Glomerular endothelial cell (primary cell): ENCODE data around the gene KCTD21. TPM values are rescaled to one million over a fixed set of nuclear protein-coding genes. Genes with fewer than 3 reads are reported as not detected.
"Not testable (repeated sequence)": the region's sequence is repeated elsewhere in the genome, so short reads cannot be mapped to it uniquely, and the experiment has no call there.

Experiments
- DNase-seq: peaks from one replicate; pipeline ENCODE4 v3.0.0-alpha.2; 2011; ENCODE audit warnings: low read depth, low spot score; ENCODE audit errors: extremely low read depth
- total RNA-seq: library from RNA; depleted of rRNA; stranded (reverse); fragments of >200 nt; gene quantifications from 2 replicates; pipeline ENCODE4 v1.2.3, GENCODE V29; 2015

KCTD21 gene, protein sequence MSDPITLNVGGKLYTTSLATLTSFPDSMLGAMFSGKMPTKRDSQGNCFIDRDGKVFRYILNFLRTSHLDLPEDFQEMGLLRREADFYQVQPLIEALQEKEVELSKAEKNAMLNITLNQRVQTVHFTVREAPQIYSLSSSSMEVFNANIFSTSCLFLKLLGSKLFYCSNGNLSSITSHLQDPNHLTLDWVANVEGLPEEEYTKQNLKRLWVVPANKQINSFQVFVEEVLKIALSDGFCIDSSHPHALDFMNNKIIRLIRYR
- 11.8 and 18.1 TPM in 2 replicates for total RNA-seq

GRCh38 chr11:78188286-78189173, at the start of gene KCTD21, which contains the start of gene USP35:
Gene KCTD21 (minus strand): TSS chr11:78188626. CDS start chr11:78174554, 14,072 bp downstream.
Gene USP35 (plus strand): TSS chr11:78188919. CDS start chr11:78196246, 7,327 bp downstream.
- DNase-seq = peak; percentile 71

DNA sequence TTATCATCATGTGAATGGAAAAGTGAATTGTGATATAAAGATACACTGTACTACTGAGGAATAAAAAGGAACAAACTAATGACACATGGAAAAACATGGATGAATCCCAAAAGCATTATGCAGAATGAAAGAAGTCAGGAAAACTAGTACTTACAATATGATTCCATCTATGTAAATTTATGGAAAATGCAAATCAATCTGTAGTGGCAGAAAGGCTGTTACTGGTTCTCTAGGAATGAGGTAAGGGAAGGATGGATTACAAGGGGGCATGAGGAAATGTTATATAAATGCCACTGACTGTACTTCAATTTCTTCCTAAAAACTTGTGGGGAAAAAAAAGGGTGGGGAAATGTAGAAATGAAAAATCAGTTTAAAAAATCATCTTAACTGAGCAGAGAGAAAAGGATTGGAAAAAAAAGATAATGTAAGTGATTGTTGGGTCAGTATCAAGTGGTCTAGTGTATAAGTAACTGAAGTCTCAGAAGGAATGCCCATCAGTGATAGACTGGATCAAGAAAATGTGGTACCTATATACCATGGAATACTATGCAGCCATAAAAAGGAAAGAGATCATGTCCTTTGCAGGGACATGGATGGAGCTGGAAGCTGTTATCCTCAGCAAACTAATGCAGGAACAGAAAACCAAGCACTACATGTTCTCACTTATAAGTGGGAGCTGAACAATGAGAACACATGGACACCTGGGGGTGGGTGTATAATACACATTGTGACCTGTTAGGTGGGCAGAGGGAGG, 49.0 kb upstream of the KCTD21 start:
- no peak for DNase-seq

DNA sequence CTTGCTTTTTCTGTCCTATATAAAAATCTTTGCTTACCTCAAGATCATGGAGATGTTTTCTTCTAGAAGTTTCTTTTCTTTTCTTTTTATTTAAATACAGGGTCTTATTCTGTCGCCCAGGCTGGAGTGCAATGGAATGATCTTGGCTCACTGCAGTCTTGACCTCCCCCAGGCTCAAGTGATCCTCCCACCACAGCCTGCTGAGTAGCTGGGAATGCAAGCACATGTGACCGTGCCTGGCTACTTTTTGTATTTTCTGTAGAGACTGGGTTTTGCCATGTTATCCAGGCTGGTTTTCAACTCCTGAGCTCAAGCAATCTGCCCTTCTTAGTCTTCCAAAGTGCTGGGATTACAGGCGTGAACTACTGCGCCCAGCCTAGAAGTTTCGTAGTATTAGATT, 45.6 kb upstream of the KCTD21 start:
- DNase-seq = no peak

- DNase-seq = not testable (repeated sequence)
Observed at GRCh38 chr11:78233046-78233445, 44.6 kb upstream of the KCTD21 start.

DNA sequence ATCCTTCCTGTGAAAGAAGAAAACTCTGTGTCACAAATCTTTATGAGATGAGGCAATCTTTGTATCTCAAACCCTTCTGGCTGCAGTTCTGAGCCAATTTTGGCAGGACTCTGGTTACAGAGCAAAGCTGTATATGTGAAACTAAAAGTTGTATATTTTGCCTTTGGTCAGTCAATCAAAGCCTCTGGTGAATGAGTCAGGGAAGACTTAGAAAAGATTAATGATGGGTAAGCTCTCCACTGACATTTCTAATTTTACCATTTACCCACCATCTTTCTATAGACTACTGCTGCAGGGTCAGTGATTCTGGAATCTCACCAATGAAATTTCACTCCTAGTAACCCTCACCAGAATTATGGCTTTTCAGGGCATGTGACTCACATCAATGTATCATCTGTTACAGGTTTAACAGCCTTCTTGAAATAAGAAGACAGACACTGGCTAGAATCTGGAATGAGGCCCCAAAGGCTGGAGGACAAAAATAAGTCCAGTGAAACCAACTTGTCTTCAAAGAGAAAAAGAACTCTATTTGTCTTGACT, 43.6 kb upstream of the KCTD21 start:
- no peak for DNase-seq

DNA sequence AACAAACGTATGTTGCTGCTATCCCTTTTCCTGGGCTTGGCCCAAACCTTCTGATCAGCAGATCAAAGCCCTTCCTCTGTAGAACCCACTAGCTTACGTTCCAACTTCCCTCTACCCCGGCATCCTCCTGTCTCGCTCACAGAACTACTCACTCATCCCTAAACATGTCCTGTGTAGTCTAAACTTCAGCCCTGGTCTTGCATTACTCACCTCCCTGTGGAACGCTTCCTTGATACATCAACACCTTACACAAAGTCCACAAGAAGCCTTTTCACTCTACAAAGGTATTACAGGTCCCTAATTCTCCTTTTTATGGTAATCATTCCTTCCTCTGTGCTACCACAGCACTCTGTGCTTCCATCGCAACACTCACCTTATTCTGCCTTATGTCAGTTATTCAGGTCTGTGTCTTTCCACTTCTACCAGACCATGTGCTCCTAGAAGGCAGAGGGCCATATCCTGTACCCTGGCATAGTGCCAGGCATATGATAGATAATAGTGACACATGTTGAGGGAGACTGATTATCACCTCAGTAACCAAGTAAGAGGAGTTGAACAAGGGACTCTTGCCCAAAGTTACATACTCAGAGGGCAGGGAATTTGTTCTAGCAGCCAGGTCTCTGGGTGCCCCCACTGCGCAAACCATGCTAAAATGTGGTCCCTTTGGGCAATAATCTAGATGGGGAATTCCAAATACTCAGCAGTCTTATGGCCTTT, 41.9 kb upstream of the KCTD21 start:
- DNase-seq = no peak

DNA sequence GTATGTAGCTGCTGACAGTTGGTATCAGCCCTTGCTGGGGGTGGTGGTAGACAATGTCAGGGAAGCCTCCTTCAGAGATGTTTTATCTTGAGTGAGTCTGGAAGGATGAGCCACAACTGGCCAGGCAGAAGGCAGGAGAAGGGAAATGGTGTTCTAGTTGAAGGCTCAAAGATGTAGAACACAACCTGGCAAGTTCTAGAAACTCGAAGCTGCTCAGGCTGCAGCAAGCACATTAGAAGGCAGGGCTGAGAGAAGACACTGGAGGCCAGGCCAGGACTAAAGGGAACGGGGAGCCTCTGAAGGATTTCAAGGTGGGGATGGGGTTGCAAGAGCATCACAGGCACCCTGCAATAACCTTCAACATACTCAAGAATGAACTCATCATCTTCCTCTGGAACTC, 40.7 kb upstream of the KCTD21 start:
- no peak for DNase-seq

GRCh38 chr11:78228467-78228866, 40.0 kb upstream of the KCTD21 start:
- DNase-seq = peak; percentile 42

DNA sequence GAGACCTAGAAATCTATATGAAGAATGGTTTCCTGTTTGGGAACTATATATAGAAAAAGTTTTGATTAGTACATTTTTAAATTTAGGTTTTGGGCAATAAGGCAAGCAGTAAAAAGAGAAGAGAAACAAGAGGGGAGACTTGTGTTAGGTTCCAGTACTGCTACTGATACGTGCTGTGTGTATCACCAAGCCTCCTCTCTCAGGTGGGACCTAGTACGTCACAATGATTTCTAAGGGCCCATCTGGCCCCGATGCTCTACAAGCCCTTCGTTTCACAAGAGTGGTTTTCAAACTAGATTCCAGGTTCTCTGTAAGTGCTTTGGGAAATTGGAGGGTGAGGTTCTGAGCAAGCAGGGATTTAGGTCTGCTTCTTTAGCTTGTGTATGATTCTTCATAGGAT, 39.5 kb upstream of the KCTD21 start:
- DNase-seq = no peak

- DNase-seq = no peak
Observed at GRCh38 chr11:78226684-78227680, 38.6 kb upstream of the KCTD21 start.

DNA sequence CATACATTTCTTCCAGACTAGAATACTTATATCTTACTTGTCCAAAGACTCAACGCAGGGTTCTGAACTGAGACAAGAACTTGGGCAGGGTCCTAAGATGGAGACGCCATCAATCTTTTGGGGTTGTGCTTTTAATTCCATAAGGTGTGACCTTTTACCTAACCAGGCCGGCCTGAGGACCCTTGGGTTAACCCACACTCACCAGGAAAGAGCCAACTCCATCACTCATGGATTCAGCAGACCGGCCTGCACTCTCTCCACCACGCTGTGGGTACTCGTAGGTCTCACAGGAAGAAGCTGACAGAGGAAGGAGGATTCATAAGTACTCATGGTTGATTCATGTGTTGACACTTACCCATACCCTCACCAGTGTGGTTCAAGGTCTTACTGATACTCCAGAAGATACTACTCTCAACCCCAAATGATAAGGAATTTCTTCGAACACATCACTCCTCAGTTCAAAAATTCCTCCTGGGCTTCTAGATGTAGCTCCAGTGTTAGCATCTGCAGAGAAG, 36.5 kb upstream of the KCTD21 start:
- no peak for DNase-seq

DNA sequence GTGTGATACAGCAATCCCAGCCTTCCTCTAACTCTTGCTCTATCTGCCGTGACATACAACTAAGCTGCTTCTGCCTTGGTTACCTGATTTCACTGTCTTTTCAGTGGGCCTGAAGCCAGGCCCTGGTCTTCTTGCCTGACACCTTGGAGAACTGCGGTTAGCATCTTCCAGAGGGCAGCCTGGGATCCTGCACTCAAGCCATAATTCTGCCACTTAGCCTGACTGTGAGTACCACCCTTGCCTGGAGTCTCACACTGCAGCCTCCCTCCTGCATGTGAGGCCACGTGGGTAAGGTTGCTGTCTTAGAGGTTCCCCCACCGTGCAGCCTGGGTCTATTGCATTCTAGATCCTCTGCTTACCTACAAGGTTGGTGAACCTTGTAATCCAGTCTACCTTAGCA, 36.1 kb upstream of the KCTD21 start:
- DNase-seq = no peak

DNA sequence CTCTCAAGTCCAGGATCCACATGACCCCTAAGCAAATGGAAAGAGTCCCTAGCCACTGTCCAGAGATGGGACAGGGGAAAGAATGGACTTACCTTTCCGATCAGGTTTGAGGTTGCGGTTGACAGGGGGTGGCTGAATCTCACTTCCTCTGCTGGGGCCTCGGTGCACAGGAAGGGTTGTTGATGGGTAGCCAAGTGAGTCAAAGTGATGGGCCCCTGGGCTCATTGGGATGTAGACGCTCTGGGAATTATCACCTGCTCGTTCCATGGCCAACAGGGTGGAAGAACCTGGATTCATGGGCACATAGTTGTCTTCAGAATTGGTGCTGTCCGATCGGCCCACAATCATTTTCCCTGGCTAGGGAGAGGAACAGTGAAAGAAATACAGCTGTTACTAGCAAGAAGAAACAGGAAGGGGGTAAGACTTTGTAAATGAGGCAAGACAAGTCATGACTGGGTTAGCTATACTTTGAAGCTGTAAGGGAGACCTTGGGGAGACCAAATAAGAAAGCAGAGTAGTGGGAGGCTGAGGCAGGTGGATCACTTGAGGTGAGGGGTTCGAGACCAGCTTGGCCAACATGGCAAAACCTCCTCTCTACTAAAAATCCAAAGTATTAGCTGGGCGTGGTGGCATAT, 35.0 kb upstream of the KCTD21 start:
- no peak for DNase-seq

GRCh38 chr11:78222726-78223125, 34.3 kb upstream of the KCTD21 start:
- not testable (repeated sequence) for DNase-seq

DNA sequence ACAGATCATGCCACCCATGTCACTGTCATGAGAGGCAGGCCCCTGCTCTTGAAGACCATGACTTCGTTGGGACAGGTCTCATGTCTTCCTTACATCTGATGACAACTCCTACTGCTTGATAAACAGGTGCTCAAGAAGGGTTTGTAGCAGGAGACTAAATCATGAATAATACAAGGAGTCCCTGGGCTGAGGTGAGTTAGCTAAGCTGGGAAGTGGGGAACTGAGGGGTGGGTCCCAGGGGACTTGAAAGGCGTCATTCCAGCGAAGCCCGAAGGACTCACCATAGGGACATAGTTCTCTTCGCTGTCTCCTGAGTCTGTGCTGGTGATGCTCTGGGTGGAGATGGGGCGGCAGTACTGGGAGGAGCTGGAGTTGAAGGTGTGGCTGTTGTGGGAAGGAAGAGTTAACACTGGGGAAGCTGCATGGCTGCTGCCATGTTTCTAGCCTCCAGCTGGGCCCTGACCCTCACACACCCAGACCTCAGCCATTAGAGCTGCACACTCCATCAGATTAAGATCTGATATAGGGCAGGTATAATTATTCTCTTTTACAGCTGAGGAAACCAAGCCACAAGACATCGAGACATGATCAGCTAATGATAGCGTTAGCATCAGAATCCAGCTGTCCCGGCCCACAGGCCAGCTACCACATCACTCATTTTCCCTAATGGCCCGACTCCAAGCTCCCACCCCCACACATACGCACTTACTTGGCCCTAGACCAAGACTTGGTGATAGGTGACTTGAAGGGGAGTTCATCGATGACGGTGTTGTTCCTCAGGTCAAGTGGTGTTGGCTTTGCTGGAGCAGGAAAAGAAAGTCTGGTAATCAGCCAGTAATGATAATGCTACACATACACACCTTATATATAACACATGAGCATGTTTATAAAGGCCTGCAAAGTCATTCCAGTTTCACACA, 33.2 kb upstream of the KCTD21 start:
- DNase-seq = no peak

- DNase-seq = no peak
Observed at GRCh38 chr11:78220218-78221157, 32.1 kb upstream of the KCTD21 start.
